Smooth muscle cell (in vitro differentiated cells): Measurements from ENCODE around the gene TMEM151A. TPM values are rescaled to one million over a fixed set of nuclear protein-coding genes. Genes with fewer than 3 reads are reported as not detected.
"Not testable (repeated sequence)": the region's sequence is repeated elsewhere in the genome, so short reads cannot be mapped to it uniquely, and the experiment has no call there.

ENCODE experiments used
- DNase-seq: peaks from one replicate; lab custom pipeline; 2025; ENCODE audit not compliant: unreplicated experiment; lab: John Stamatoyannopoulos, UW
- H2AFZ ChIP-seq: fragments of 200-600 bp; sonication (generic); 2 replicates; pipeline ENCODE4 v1.6.0; 2016; ENCODE audit warnings: antibody characterized with exemption, low read depth, mild to moderate bottlenecking
- H3F3A ChIP-seq: fragments of 200-600 bp; sonication (generic); 2 replicates; pipeline ENCODE4 v1.6.0; 2017; ENCODE audit warnings: antibody characterized with exemption, low read depth
- H3K27ac ChIP-seq: fragments of 200-600 bp; sonication (generic); 2 replicates; pipeline ENCODE4 v1.5.1; 2016; ENCODE audit warnings: low read depth, mild to moderate bottlenecking
- H3K27me3 ChIP-seq: fragments of 200-600 bp; sonication (generic); 2 replicates; pipeline ENCODE4 v1.6.1; 2016; ENCODE audit warnings: low read depth, mild to moderate bottlenecking
- H3K36me3 ChIP-seq: fragments of 200-600 bp; sonication (generic); 2 replicates; pipeline ENCODE4 v1.5.1; 2016; ENCODE audit warnings: low read depth
- H3K4me1 ChIP-seq: fragments of 200-600 bp; sonication (generic); 2 replicates; pipeline ENCODE4 v1.5.1; 2016; ENCODE audit warnings: low read depth
- H3K4me2 ChIP-seq: fragments of 200-600 bp; sonication (generic); 2 replicates; pipeline ENCODE4 v1.6.0; 2016; ENCODE audit warnings: mild to moderate bottlenecking
- H3K4me3 ChIP-seq: fragments of 200-600 bp; sonication (generic); 2 replicates; pipeline ENCODE4 v1.5.1; 2016; ENCODE audit warnings: mild to moderate bottlenecking
- H3K79me2 ChIP-seq: fragments of 200-600 bp; sonication (generic); 2 replicates; pipeline ENCODE4 v1.6.0; 2016; ENCODE audit warnings: low read depth, mild to moderate bottlenecking
- H3K9ac ChIP-seq: fragments of 200-600 bp; sonication (generic); 2 replicates; pipeline ENCODE4 v1.6.0; 2016; ENCODE audit warnings: low read depth
- H3K9me3 ChIP-seq: fragments of 200-600 bp; sonication (generic); replicated peaks from 2 replicates; pipeline ENCODE4 v1.5.1; 2016; ENCODE audit warnings: low read depth
- H4K20me1 ChIP-seq: fragments of 200-600 bp; sonication (generic); 2 replicates; pipeline ENCODE4 v1.6.0; 2016; ENCODE audit warnings: low read depth
- CTCF ChIP-seq: fragments of 200-600 bp; sonication (generic); IDR thresholded peaks from 2 replicates; pipeline ENCODE4 v1.5.1; 2017; ENCODE audit warnings: borderline replicate concordance, mild to moderate bottlenecking, antibody characterized with exemption; ENCODE audit not compliant: insufficient read depth, poor library complexity, severe bottlenecking
- WGBS: methylation state at CpG from one replicate; pipeline ENCODE4 v1.1.7; 2016; ENCODE audit warnings: low lambda C conversion rate; 5-methylcytosine and 5-hydroxymethylcytosine counted together
- polyA plus RNA-seq: library from polyadenylated mRNA; unstranded; fragments of >200 nt; fragmentation: Nextera tagmentation; extraction: Ambion mirVana; gene quantifications from 2 replicates; pipeline ENCODE4 v1.2.1, GENCODE V29; 2016
- total RNA-seq: library from RNA; depleted of rRNA; stranded (reverse); fragments of >200 nt; gene quantifications from 2 replicates; pipeline ENCODE4 v1.2.3, GENCODE V29; 2014

Gene TMEM151A
- total and polyA plus RNA-seq, 2 experiments from 2014 or later, result 0.18 to 0.64 TPM

GRCh38 chr11:66247295-66247694 is 44.4 kb upstream of the TMEM151A start:
- DNase-seq, result no peak
- Histone ChIP-seq H3K79me2 (no peaks in the 10 kb centered on the region), H3K9ac (no peak overlapping the region), H3K9me3 (no peaks in the 10 kb centered on the region), H4K20me1 (peaks cover 8% of the 10 kb centered on the region), H3F3A (peaks cover 5% of the 10 kb centered on the region), H3K4me1 (no peaks in the 10 kb centered on the region), H3K4me3 (no peak overlapping the region), H2AFZ (no peak overlapping the region), H3K36me3 (no peaks in the 10 kb centered on the region), H3K27me3 (no peaks in the 10 kb centered on the region), H3K4me2 (no peak overlapping the region), H3K27ac (no peak overlapping the region)
- 93% methylated on average over 4 of the region's 4 CpGs for WGBS
- TF ChIP-seq CTCF, result no peak

GRCh38 chr11:66247801-66248200 is 43.9 kb upstream of the TMEM151A start:
- no peak overlapping the region for H2AFZ ChIP-seq
- peaks cover 8% of the 10 kb centered on the region for H4K20me1 ChIP-seq
- no peak overlapping the region for H3K4me2 ChIP-seq
- WGBS, result 97% methylated on average over 3 of the region's 3 CpGs
- H3K36me3 ChIP-seq, result no peaks in the 10 kb centered on the region
- no peak overlapping the region for H3K27ac ChIP-seq
- no peaks in the 10 kb centered on the region for H3K4me1 ChIP-seq
- no peaks in the 10 kb centered on the region for H3K79me2 ChIP-seq
- no peaks in the 10 kb centered on the region for H3K27me3 ChIP-seq
- H3F3A ChIP-seq, result peaks cover 5% of the 10 kb centered on the region
- no peak overlapping the region for H3K9ac ChIP-seq
- H3K4me3 ChIP-seq, result no peak overlapping the region
- H3K9me3 ChIP-seq, result no peaks in the 10 kb centered on the region
- no peak for TF ChIP-seq CTCF
- no peak for DNase-seq

GRCh38 chr11:66248903-66249302 is 42.8 kb upstream of the TMEM151A start:
- Histone ChIP-seq H3K36me3 (no peaks in the 10 kb centered on the region), H3K79me2 (no peaks in the 10 kb centered on the region), H3K9me3 (no peaks in the 10 kb centered on the region), H3K27ac (no peak overlapping the region), H3K9ac (no peak overlapping the region), H4K20me1 (peaks cover 8% of the 10 kb centered on the region), H3K4me1 (no peaks in the 10 kb centered on the region), H3K4me2 (no peak overlapping the region), H3K4me3 (no peak overlapping the region), H3K27me3 (no peaks in the 10 kb centered on the region), H3F3A (peaks cover 5% of the 10 kb centered on the region), H2AFZ (no peak overlapping the region)
- WGBS, result 98% methylated on average over 6 of the region's 6 CpGs
- DNase-seq, result no peak
- TF ChIP-seq CTCF, result no peak

- no peak overlapping the region for H3K27ac ChIP-seq
- no peak overlapping the region for H2AFZ ChIP-seq
- no peaks in the 10 kb centered on the region for H3K27me3 ChIP-seq
- no peaks in the 10 kb centered on the region for H3K9me3 ChIP-seq
- no peak overlapping the region for H3K4me2 ChIP-seq
- H3F3A ChIP-seq, result peaks cover 5% of the 10 kb centered on the region
- TF ChIP-seq CTCF, result no peak
- DNase-seq, result no peak
- H3K4me3 ChIP-seq, result no peak overlapping the region
- peaks cover 8% of the 10 kb centered on the region for H4K20me1 ChIP-seq
- no peaks in the 10 kb centered on the region for H3K79me2 ChIP-seq
- 85% methylated on average over 7 of the region's 7 CpGs for WGBS
- H3K4me1 ChIP-seq, result no peaks in the 10 kb centered on the region
- no peak overlapping the region for H3K9ac ChIP-seq
- no peaks in the 10 kb centered on the region for H3K36me3 ChIP-seq
These were observed 39.9 kb upstream of the TMEM151A start for GRCh38 chr11:66251809-66252208.

GRCh38 chr11:66253081-66253480 is 38.6 kb upstream of the TMEM151A start:
- H3K4me1 ChIP-seq, H3K4me2 ChIP-seq, H3K4me3 ChIP-seq, H3K27me3 ChIP-seq, H3K79me2 ChIP-seq, DNase-seq, H4K20me1 ChIP-seq, H3K9me3 ChIP-seq, H3K36me3 ChIP-seq, H3K27ac ChIP-seq, H3K9ac ChIP-seq, H2AFZ ChIP-seq, H3F3A ChIP-seq: not testable (repeated sequence)
- WGBS, result 97% methylated on average over 6 of the region's 6 CpGs
